HepG2 (cell line): Measurements from ENCODE around the gene ITGAE. TPM values are rescaled to one million over a fixed set of nuclear protein-coding genes. Genes with fewer than 3 reads are reported as not detected.
A peak's percentile ranks its signal among the peaks of the same experiment; 100 is the strongest.

Source experiments
- ARID2 ChIP-seq: sonication (generic); formaldehyde crosslinking; IDR thresholded peaks from 2 replicates; pipeline ENCODE4 v1.8.1; 2022; ENCODE audit warnings: mild to moderate bottlenecking, missing genetic modification reagents, borderline replicate concordance
- CBX1 ChIP-seq: IDR thresholded peaks from one replicate; pipeline ENCODE4 v1.6.1; 2016; ENCODE audit warnings: antibody characterized with exemption, low read depth
- CENPX ChIP-seq: sonication (generic); formaldehyde crosslinking; IDR thresholded peaks from 2 replicates; pipeline ENCODE4 v1.9.0; 2021; ENCODE audit warnings: mild to moderate bottlenecking, missing genetic modification reagents, moderate library complexity
- CREM ChIP-seq, 2 experiments: sonication (generic) in 1 of 2; formaldehyde crosslinking in 1 of 2; IDR thresholded peaks; 2 replicates each; pipeline versions ENCODE4 v1.4.0 to v1.6.1; 2016 to 2020; ENCODE audit warnings: antibody characterized with exemption in 1 of 2, mild to moderate bottlenecking in 1 of 2, missing genetic modification reagents in 1 of 2
- HES4 ChIP-seq: sonication (generic); formaldehyde crosslinking; IDR thresholded peaks from 2 replicates; pipeline ENCODE4 v1.9.0; 2021; ENCODE audit warnings: mild to moderate bottlenecking, missing genetic modification reagents, borderline replicate concordance
- KAT8 ChIP-seq: IDR thresholded peaks from 2 replicates; pipeline ENCODE4 v1.6.1; 2016; ENCODE audit warnings: missing genetic modification reagents, missing compliant biosample characterization
- KDM5A ChIP-seq: fragments of 200-600 bp; sonication (generic); IDR thresholded peaks from 2 replicates; pipeline ENCODE4 v1.7.0; 2018; ENCODE audit warnings: antibody characterized with exemption, mild to moderate bottlenecking, low read length, borderline replicate concordance
- MEIS1 ChIP-seq: sonication (generic); formaldehyde crosslinking; IDR thresholded peaks from 2 replicates; pipeline ENCODE4 v1.9.0; 2021; ENCODE audit warnings: mild to moderate bottlenecking, missing genetic modification reagents, moderate library complexity, borderline replicate concordance
- MTF2 ChIP-seq: sonication (generic); formaldehyde crosslinking; IDR thresholded peaks from 2 replicates; pipeline ENCODE4 v1.5.0; 2020; ENCODE audit warnings: missing genetic modification reagents, borderline replicate concordance
- PHF20 ChIP-seq: sonication (generic); formaldehyde crosslinking; IDR thresholded peaks from 2 replicates; pipeline ENCODE4 v1.5.0; 2020; ENCODE audit warnings: mild to moderate bottlenecking, missing genetic modification reagents
- REL ChIP-seq: sonication (generic); formaldehyde crosslinking; conservative IDR thresholded peaks from 2 replicates; pipeline ENCODE4 v1.8.0; 2022; ENCODE audit warnings: mild to moderate bottlenecking, missing genetic modification reagents, moderate library complexity
- XBP1 ChIP-seq: sonication (generic); formaldehyde crosslinking; IDR thresholded peaks from 2 replicates; pipeline ENCODE4 v1.5.0; 2020; ENCODE audit warnings: missing genetic modification reagents
- ZBTB3 ChIP-seq: sonication (generic); formaldehyde crosslinking; IDR thresholded peaks from 2 replicates; pipeline ENCODE4 v1.4.0; 2020; ENCODE audit warnings: low read depth, mild to moderate bottlenecking, moderate library complexity, missing genetic modification reagents, borderline replicate concordance
- ZBTB4 ChIP-seq: sonication (generic); formaldehyde crosslinking; IDR thresholded peaks from 2 replicates; pipeline ENCODE4 v1.4.0; 2020; ENCODE audit warnings: missing genetic modification reagents, mild to moderate bottlenecking, borderline replicate concordance
- ZMYM3 ChIP-seq: sonication (generic); formaldehyde crosslinking; IDR thresholded peaks from 2 replicates; pipeline ENCODE4 v1.5.1; 2020; ENCODE audit warnings: mild to moderate bottlenecking, missing genetic modification reagents
- ZNF260 ChIP-seq: sonication (generic); formaldehyde crosslinking; IDR thresholded peaks from 2 replicates; pipeline ENCODE4 v1.4.0; 2020; ENCODE audit warnings: missing genetic modification reagents, low read depth, mild to moderate bottlenecking, borderline replicate concordance
- ZNF280B ChIP-seq: sonication (generic); formaldehyde crosslinking; IDR thresholded peaks from 2 replicates; pipeline ENCODE4 v1.5.0; 2020; ENCODE audit warnings: missing genetic modification reagents, mild to moderate bottlenecking, borderline replicate concordance
- ZNF282 ChIP-seq: fragments of 450-650 bp; IDR thresholded peaks from 2 replicates; pipeline ENCODE4 v1.6.1; 2018; ENCODE audit not compliant: partially characterized antibody
- ZNF616 ChIP-seq: sonication (generic); formaldehyde crosslinking; IDR thresholded peaks from 2 replicates; pipeline ENCODE4 v1.5.0; 2020; ENCODE audit warnings: low read depth, mild to moderate bottlenecking, missing genetic modification reagents
- ZNF672 ChIP-seq: sonication (generic); formaldehyde crosslinking; IDR thresholded peaks from 2 replicates; pipeline ENCODE4 v1.8.1; 2022; ENCODE audit warnings: missing genetic modification reagents
- ZNF7 ChIP-seq: IDR thresholded peaks from 2 replicates; pipeline ENCODE4 v1.6.1; 2016; ENCODE audit warnings: missing biosample characterization, missing genetic modification reagents
- ZNF776 ChIP-seq: sonication (generic); formaldehyde crosslinking; IDR thresholded peaks from 2 replicates; pipeline ENCODE4 v1.4.0; 2020; ENCODE audit warnings: mild to moderate bottlenecking, missing genetic modification reagents
- polyA plus RNA-seq, 8 experiments: library from polyadenylated mRNA; depleted of rRNA in 3 of 8; stranded (reverse) in 7 of 8; unstranded in 1 of 8; fragments of >200 nt; fragmentation: Illumina TruSeq in 4 of 8; extraction: Trizol in 4 of 8; gene quantifications; 2 replicates each; pipeline versions ENCODE4 v1.2.1 to v1.2.3, GENCODE V29; 2011 to 2016; ENCODE audit warnings: low read depth in 4 of 8, missing spikeins in 1 of 8, mixed read lengths in 1 of 8; ENCODE audit not compliant: insufficient read depth in 1 of 8
- total RNA-seq, 5 experiments: library from RNA; depleted of rRNA; stranded (reverse); fragments of >200 nt; fragmentation: Illumina TruSeq; extraction: Trizol; gene quantifications; 2 replicates each; pipeline ENCODE4 v1.2.3, GENCODE V29; 2016; ENCODE audit warnings: low read depth in 1 of 5

ITGAE gene
- total and polyA plus RNA-seq, 2 of the 13 experiments (the other 11 are each of a cell fraction or from before 2014, with no cell fraction given) = 42.3 to 49.0 TPM

- TF ChIP-seq ARID2 (CRISPR knock-in tag) (no peak), ZBTB4 (CRISPR knock-in tag) (peak; percentile 53; the same call in 1 of the 2 replicates), KAT8 (no peak), XBP1 (CRISPR knock-in tag) (no peak), ZNF776 (CRISPR knock-in tag) (no peak), ZNF282 (no peak), HES4 (CRISPR knock-in tag) (no peak), MEIS1 (CRISPR knock-in tag) (no peak; the same call in 1 of the 2 replicates), ZNF280B (CRISPR knock-in tag) (no peak), ZNF672 (CRISPR knock-in tag) (no peak), ZMYM3 (0 out of 2 replicates have a peak, but pooled peaks have one; percentile 53), CENPX (no peak), PHF20 (CRISPR knock-in tag) (no peak), KDM5A (no peak), ZNF616 (peak; percentile 48; the same call in 1 of the 2 replicates), MTF2 (CRISPR knock-in tag) (no peak), CBX1 (no peak), ZNF260 (CRISPR knock-in tag) (no peak), ZNF7 (CRISPR knock-in tag) (no peak), CREM (IDR thresholded peaks at IDR 0.05) (peak; percentile 44; the same call in 1 of the 2 replicates), CREM (CRISPR knock-in tag; IDR thresholded peaks at IDR 0.05) (no peak), REL (CRISPR knock-in tag) (no peak), ZBTB3 (CRISPR knock-in tag) (no peak)
Measured at GRCh38 chr17:3795390-3796102, 5.4 kb downstream of the ITGAE start (continued).
